Measurements from ENCODE around the gene SSTR3. TPM values are rescaled to one million over a fixed set of nuclear protein-coding genes. Genes with fewer than 3 reads are reported as not detected.

The SSTR3 gene
- total RNA-seq, 1 experiment from 2014 or later, result not detected

DNA sequence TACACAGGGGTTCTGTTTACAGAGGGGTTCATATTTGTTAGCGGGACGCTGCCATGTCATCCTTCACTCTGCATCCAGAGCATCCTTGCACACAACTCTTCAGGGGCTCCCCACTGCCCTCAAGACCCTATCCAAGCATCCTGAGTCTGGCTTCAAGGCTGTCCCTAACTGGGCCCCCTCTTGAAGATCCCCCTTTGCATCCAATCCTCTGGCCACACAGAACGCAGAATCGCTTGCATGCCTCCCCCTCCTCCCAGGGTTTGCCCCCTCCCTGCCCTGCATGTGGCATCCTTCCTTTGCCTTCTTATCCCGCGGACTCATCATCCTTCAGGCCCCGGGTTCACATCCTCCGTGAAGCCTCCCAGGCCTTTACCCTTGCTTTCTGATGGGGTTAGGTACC is 42.9 kb downstream of the SSTR3 start:
- CTCF ChIA-PET, result no interaction called here
- no peak overlapping the region for H3K27ac ChIP-seq (ENCODE audit: low read depth, low read length, poor library complexity, severe bottlenecking)
- no peaks in the 10 kb centered on the region for H3K4me1 ChIP-seq (ENCODE audit: insufficient read depth, low read length, poor library complexity, severe bottlenecking)
- BruUV-seq (replicated peaks), result no TSS peak
- POLR2A ChIA-PET (ENCODE audit: low non-redundant PET), result no interaction called here
- H3K36me3 ChIP-seq (ENCODE audit: insufficient read depth, low read length, poor library complexity, severe bottlenecking), result no peaks in the 10 kb centered on the region
- no peak for TF ChIP-seq EZH2 (IDR thresholded peaks at IDR 0.05; ENCODE audit: borderline replicate concordance, low read depth, low read length, poor library complexity, severe bottlenecking)
- TF ChIP-seq, protein P1, sequence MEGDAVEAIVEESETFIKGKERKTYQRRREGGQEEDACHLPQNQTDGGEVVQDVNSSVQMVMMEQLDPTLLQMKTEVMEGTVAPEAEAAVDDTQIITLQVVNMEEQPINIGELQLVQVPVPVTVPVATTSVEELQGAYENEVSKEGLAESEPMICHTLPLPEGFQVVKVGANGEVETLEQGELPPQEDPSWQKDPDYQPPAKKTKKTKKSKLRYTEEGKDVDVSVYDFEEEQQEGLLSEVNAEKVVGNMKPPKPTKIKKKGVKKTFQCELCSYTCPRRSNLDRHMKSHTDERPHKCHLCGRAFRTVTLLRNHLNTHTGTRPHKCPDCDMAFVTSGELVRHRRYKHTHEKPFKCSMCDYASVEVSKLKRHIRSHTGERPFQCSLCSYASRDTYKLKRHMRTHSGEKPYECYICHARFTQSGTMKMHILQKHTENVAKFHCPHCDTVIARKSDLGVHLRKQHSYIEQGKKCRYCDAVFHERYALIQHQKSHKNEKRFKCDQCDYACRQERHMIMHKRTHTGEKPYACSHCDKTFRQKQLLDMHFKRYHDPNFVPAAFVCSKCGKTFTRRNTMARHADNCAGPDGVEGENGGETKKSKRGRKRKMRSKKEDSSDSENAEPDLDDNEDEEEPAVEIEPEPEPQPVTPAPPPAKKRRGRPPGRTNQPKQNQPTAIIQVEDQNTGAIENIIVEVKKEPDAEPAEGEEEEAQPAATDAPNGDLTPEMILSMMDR (conservative IDR thresholded peaks at IDR 0.05; ENCODE audit: low read depth, low read length), result no peak
- no peaks in the 10 kb centered on the region for H3K27me3 ChIP-seq (replicated peaks; ENCODE audit: insufficient read depth, low read depth, low read length, poor library complexity)
- no peak overlapping the region for H3K4me3 ChIP-seq (ENCODE audit: low read depth, low read length, poor library complexity, severe bottlenecking)
- intact Hi-C loops (cut with micrococcal nuclease; ENCODE audit: unreplicated experiment), result loop anchor here (10.0 kb wide), 1 partner anchor 95 kb away; no protein-coding TSS in a partner anchor
- no peaks in the 10 kb centered on the region for H3K9me3 ChIP-seq (ENCODE audit: low read depth, low read length, poor library complexity, severe bottlenecking)
- no peak for DNase-seq (ENCODE audit: low spot score)

DNA sequence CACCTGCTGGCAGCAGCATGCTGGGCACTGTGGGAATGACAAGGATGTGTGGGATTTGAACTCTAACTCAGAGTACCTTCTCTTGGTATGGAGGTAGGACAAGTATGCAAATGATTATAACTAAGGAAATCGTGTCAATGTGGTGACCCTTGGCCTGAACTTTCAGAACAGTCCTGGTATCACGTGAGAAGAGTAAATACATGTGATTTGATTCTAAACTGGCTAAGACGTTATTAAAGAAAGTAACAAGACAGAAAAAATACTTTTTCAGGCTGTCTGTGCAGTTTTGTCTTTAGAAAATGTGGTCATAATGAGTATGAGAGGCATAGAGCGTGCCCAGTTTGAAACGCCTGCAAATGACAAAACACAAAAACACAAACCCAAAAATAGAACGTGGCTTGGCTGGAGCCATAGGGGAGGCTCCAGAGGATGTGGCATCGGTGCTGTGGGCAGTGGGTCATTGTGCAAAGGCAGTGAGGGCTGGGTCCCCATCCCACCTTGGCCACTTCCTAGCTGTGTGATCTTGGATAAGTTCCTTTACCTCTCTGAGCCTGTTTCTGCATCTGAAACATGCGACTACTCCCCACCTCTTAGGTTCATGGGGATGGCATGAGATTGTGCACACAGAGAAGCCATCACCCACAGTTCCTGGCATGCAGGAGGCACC is 44.2 kb downstream of the SSTR3 start:
- H3K27me3 ChIP-seq (replicated peaks; ENCODE audit: insufficient read depth, low read depth, low read length, poor library complexity), result no peaks in the 10 kb centered on the region
- DNase-seq (ENCODE audit: low spot score), result no peak
- ChIA-PET CTCF (interaction anchor here (0.6 to 1.2 kb wide), 2 partner anchors 30 to 106 kb away, joined by 3 to 8 read pairs; no protein-coding TSS in a partner anchor), POLR2A (ENCODE audit: low non-redundant PET) (no interaction called here)
- intact Hi-C loops (cut with micrococcal nuclease; ENCODE audit: unreplicated experiment), result loop anchor here (10.0 kb wide), 1 partner anchor 97 kb away; no protein-coding TSS in a partner anchor
- no peak for TF ChIP-seq EZH2 (IDR thresholded peaks at IDR 0.05; ENCODE audit: borderline replicate concordance, low read depth, low read length, poor library complexity, severe bottlenecking)
- TF ChIP-seq, protein P1 (conservative IDR thresholded peaks at IDR 0.05; ENCODE audit: low read depth, low read length), result no peak
- H3K27ac ChIP-seq (ENCODE audit: low read depth, low read length, poor library complexity, severe bottlenecking), result no peak overlapping the region
- H3K4me1 ChIP-seq (ENCODE audit: insufficient read depth, low read length, poor library complexity, severe bottlenecking), result no peaks in the 10 kb centered on the region
- H3K4me3 ChIP-seq (ENCODE audit: low read depth, low read length, poor library complexity, severe bottlenecking), result no peak overlapping the region
- BruUV-seq (replicated peaks), result no TSS peak
- no peaks in the 10 kb centered on the region for H3K36me3 ChIP-seq (ENCODE audit: insufficient read depth, low read length, poor library complexity, severe bottlenecking)
- no peaks in the 10 kb centered on the region for H3K9me3 ChIP-seq (ENCODE audit: low read depth, low read length, poor library complexity, severe bottlenecking)

DNA sequence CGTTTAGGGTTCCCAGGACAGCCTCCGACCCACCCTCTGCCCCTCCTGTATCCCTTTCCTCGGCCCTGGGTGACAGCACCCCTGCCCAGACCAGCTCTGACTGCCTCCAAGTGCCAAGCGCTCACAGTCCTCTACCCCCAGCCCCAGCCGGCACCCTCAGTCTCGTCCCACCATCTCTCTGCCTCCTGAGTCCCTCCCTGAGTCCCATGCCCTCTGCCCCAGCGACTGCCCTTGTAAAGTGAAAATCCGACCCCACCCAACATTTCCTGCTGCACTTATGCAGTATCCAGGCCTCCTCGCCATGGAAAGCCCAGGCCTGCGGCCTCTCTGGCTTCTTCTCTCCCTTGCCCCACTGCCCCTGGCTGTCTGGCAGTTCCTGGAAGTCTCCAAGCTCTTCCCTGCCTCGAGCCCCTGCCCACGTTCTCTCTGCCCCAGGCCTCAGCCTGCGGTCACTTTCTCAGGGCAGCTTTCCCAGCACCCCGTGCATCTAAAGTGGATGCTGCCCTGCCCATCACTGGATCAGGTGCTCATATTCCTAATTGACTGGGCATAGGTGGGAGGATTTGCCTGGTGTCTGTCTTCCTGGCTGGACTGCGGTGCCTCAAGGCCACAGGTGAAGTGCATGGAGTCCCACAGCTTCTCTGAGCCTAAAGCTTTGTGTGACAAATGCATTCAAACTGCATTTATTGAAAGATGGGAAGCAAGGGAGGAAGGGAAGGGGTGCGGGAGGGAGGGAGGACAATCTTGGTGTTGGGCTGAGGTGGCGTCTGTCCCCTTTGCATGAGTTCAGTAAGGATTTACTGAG is 44.9 kb downstream of the SSTR3 start:
- TF ChIP-seq, protein P1 (conservative IDR thresholded peaks at IDR 0.05; ENCODE audit: low read depth, low read length), result no peak
- CTCF ChIA-PET, result interaction anchor here (1.2 kb wide), 1 partner anchor 30 kb away, joined by 3 read pairs; no protein-coding TSS in a partner anchor
- no TSS peak for BruUV-seq (replicated peaks)
- Histone ChIP-seq H3K9me3 (ENCODE audit: low read depth, low read length, poor library complexity, severe bottlenecking) (no peaks in the 10 kb centered on the region), H3K27me3 (replicated peaks; ENCODE audit: insufficient read depth, low read depth, low read length, poor library complexity) (no peaks in the 10 kb centered on the region), H3K36me3 (ENCODE audit: insufficient read depth, low read length, poor library complexity, severe bottlenecking) (no peaks in the 10 kb centered on the region), H3K4me3 (ENCODE audit: low read depth, low read length, poor library complexity, severe bottlenecking) (no peak overlapping the region), H3K4me1 (ENCODE audit: insufficient read depth, low read length, poor library complexity, severe bottlenecking) (no peaks in the 10 kb centered on the region), H3K27ac (ENCODE audit: low read depth, low read length, poor library complexity, severe bottlenecking) (no peak overlapping the region)
- POLR2A ChIA-PET (ENCODE audit: low non-redundant PET), result no interaction called here
- DNase-seq (ENCODE audit: low spot score), result no peak
- intact Hi-C loops (cut with micrococcal nuclease; ENCODE audit: unreplicated experiment), result loop anchor here (10.0 kb wide), 1 partner anchor 97 kb away; no protein-coding TSS in a partner anchor
